GF-D8 (cell line): ENCODE measurements around the gene MCM3AP.
"Not testable (repeated sequence)": the region's sequence is repeated elsewhere in the genome, so short reads cannot be mapped to it uniquely, and the experiment has no call there.

ENCODE experiments used
- DNase-seq: peaks from one replicate; lab custom pipeline; 2025; lab: John Stamatoyannopoulos, UW

The MCM3AP gene

GRCh38 chr21:46203203-46203600 lies 82.2 kb downstream of the MCM3AP start:
- DNase-seq = no peak

- no peak for DNase-seq
These were observed 82.7 kb downstream of the MCM3AP start for GRCh38 chr21:46202592-46203202.

GRCh38 chr21:46200877-46201803 lies 84.3 kb downstream of the MCM3AP start:
- DNase-seq = not testable (repeated sequence)

- DNase-seq = no peak
These were observed 85.7 kb downstream of the MCM3AP start for GRCh38 chr21:46199436-46200373.

GRCh38 chr21:46196733-46197132 lies 88.7 kb downstream of the MCM3AP start:
- no peak for DNase-seq

GRCh38 chr21:46195595-46196195 lies 89.7 kb downstream of the MCM3AP start:
- DNase-seq = no peak

GRCh38 chr21:46194374-46195334 lies 90.8 kb downstream of the MCM3AP start:
- no peak for DNase-seq

GRCh38 chr21:46193829-46194373 lies 91.5 kb downstream of the MCM3AP start:
- no peak for DNase-seq

- no peak for DNase-seq
These were observed 93.5 kb downstream of the MCM3AP start for GRCh38 chr21:46191686-46192575.

- DNase-seq = no peak
These were observed 94.1 kb downstream of the MCM3AP start for GRCh38 chr21:46191257-46191685.

GRCh38 chr21:46190491-46191131 lies 94.8 kb downstream of the MCM3AP start:
- DNase-seq = no peak

- no peak for DNase-seq
These were observed 95.4 kb downstream of the MCM3AP start for GRCh38 chr21:46189959-46190490.

GRCh38 chr21:46189213-46189958 lies 96.0 kb downstream of the MCM3AP start:
- no peak for DNase-seq

- DNase-seq = no peak
These were observed 96.9 kb downstream of the MCM3AP start for GRCh38 chr21:46188226-46189212.

- DNase-seq = no peak
These were observed 97.6 kb downstream of the MCM3AP start for GRCh38 chr21:46187814-46188213.

GRCh38 chr21:46187261-46187660 lies 98.2 kb downstream of the MCM3AP start:
- no peak for DNase-seq
